Activated CD4-positive, alpha-beta memory T cell treated with anti-CD3 and anti-CD28 coated beads for 36 hours (primary cell): ENCODE measurements around the gene MVD. TPM values are rescaled to one million over a fixed set of nuclear protein-coding genes. Genes with fewer than 3 reads are reported as not detected.
A peak's percentile ranks its signal among the peaks of the same experiment; 100 is the strongest.

Source experiments
- CTCF ChIA-PET: fragments of 350-600 bp; sonication (Branson Sonifier 250); formaldehyde crosslinking; loops from one replicate; lab custom pipeline; 2021; ENCODE audit warnings: antibody characterized with exemption, inconsistent platforms; lab: Charles Lee
- POLR2A ChIA-PET: fragments of 350-600 bp; sonication (Branson Sonifier 250); formaldehyde crosslinking; loops from one replicate; lab custom pipeline; 2021; ENCODE audit warnings: antibody characterized with exemption; lab: Charles Lee
- DNase-seq: peaks from one replicate; pipeline ENCODE4 v3.0.0-alpha.2; 2020
- H3K27ac Mint-ChIP-seq: one replicate; pipeline ENCODE4 v1.8.0; 2021; ENCODE audit warnings: mixed read lengths
- H3K27me3 Mint-ChIP-seq: one replicate; pipeline ENCODE4 v1.8.0; 2021; ENCODE audit warnings: mixed read lengths
- H3K36me3 Mint-ChIP-seq: one replicate; pipeline ENCODE4 v1.8.0; 2021; ENCODE audit warnings: mixed read lengths
- H3K4me1 Mint-ChIP-seq: one replicate; pipeline ENCODE4 v1.8.0; 2021; ENCODE audit warnings: low read depth, mixed read lengths
- H3K4me3 Mint-ChIP-seq: one replicate; pipeline ENCODE4 v1.8.0; 2021; ENCODE audit warnings: mild to moderate bottlenecking, mixed read lengths
- H3K9me3 Mint-ChIP-seq: one replicate; pipeline ENCODE4 v1.8.0; 2021; ENCODE audit warnings: mixed read lengths
- intact Hi-C: fragments of 100-400 bp; cut with micrococcal nuclease; formaldehyde crosslinking; loops from one replicate; pipeline ENCODE4 v1.15.1; 2023
- total RNA-seq, 2 experiments: library from RNA; stranded (reverse); gene quantifications; one replicate each; pipeline ENCODE4 v1.2.3, GENCODE V29; 2021

MVD gene
- total RNA-seq, 2 experiments from 2014 or later, result 111 to 113 TPM

DNA sequence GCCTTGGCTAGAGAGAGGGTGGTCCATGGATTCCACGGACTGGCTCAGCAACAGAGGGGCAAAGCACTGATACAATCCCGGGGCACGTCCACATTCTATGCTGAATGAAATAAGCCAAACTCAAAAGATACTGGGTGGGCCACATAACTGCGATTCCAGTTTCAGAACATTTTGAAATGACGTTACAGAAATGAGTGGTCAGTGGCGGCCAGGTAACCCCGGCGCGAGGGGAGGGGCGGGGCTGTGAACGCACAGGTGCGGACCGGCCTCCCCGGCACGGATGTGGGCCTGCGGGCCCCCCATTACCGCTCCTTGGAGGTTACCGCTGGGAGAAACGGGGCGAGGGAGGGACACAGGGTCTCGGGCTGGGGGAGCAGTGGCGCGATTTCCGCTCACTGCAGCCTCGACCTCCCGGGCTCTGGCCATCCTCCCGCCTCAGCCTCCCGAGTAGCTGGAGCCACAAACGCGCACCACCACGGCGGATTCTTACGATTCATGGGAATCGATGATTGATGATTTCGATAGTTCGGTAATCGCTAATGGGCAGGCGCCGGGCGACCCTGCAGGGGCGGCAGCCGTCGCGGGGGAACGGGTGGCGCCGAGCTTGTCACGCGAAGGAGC, 559 bp downstream of the MVD start:
- H3K36me3 Mint-ChIP-seq, result peaks cover 2% of the 10 kb centered on the region
- H3K4me1 Mint-ChIP-seq, result peaks cover 17% of the 10 kb centered on the region
- H3K4me3 Mint-ChIP-seq, result peak overlapping the region; percentile 91
- CTCF ChIA-PET, result no interaction called here
- intact Hi-C loops, result no loop called here
- DNase-seq, result peak; percentile 45
- peak overlapping the region; percentile 83 for H3K27ac Mint-ChIP-seq
- POLR2A ChIA-PET, result interaction anchor here (1.0 to 3.2 kb wide), 3 partner anchors 25 to 92 kb away, joined by 4 to 9 read pairs (median 5); partner anchors contain the start of gene ZC3H18
- H3K27me3 Mint-ChIP-seq, result no peaks in the 10 kb centered on the region
- H3K9me3 Mint-ChIP-seq, result no peaks in the 10 kb centered on the region

DNA sequence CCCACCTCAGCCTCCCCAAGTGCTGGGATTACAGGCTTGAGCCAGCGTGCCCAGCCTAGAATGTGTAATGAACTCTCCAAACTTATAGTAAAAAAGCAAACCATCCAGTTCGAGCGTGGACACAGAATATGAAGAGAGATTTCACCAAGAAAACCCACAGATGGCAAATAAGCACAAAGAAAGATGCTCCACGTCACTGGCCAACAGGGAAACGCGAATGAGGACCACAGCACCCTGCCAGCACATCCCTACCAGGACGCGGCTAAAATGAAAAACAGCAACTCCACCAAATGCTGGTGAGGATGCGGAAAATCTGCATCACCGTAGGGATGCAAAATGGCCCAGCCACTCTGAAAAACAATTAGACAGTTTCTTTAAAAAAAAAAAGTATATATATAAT, 1.4 kb downstream of the MVD start:
- no peak overlapping the region for H3K27ac Mint-ChIP-seq
- peak overlapping the region; percentile 25 for H3K4me3 Mint-ChIP-seq
- peaks cover 4% of the 10 kb centered on the region for H3K36me3 Mint-ChIP-seq
- ChIA-PET POLR2A (interaction anchor here (3.2 kb wide), 1 partner anchor 40 kb away, joined by 9 read pairs; no protein-coding TSS in a partner anchor), CTCF (no interaction called here)
- intact Hi-C loops, result no loop called here
- no peaks in the 10 kb centered on the region for H3K27me3 Mint-ChIP-seq
- no peak for DNase-seq
- no peaks in the 10 kb centered on the region for H3K9me3 Mint-ChIP-seq
- peaks cover 17% of the 10 kb centered on the region for H3K4me1 Mint-ChIP-seq

DNA sequence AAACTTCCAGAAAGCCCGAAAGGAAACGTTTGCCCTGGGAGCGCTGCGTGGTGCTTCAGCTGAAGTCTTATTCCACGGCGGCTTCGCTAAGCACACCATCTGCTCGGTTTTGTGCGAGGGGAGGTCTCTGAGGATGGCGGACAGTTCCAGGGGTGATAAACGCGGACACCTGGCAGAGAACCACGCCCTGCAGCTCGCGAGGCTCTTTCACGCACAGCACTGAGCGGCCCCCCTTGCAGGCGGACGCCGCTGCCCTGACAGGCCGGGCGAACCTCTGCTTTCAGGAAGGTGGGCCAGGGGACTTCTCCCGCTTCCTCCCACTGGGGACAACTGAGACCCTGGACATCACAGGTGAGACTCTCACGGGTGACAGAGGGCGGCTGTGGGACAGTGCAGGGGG, 3.7 kb downstream of the MVD start:
- no peak for DNase-seq
- POLR2A ChIA-PET, result no interaction called here
- peaks cover 11% of the 10 kb centered on the region for H3K36me3 Mint-ChIP-seq
- H3K4me1 Mint-ChIP-seq, result peaks cover 14% of the 10 kb centered on the region
- no peaks in the 10 kb centered on the region for H3K27me3 Mint-ChIP-seq
- intact Hi-C loops, result no loop called here
- H3K4me3 Mint-ChIP-seq, result no peak overlapping the region
- H3K9me3 Mint-ChIP-seq, result no peaks in the 10 kb centered on the region
- H3K27ac Mint-ChIP-seq, result no peak overlapping the region
- CTCF ChIA-PET, result no interaction called here

DNA sequence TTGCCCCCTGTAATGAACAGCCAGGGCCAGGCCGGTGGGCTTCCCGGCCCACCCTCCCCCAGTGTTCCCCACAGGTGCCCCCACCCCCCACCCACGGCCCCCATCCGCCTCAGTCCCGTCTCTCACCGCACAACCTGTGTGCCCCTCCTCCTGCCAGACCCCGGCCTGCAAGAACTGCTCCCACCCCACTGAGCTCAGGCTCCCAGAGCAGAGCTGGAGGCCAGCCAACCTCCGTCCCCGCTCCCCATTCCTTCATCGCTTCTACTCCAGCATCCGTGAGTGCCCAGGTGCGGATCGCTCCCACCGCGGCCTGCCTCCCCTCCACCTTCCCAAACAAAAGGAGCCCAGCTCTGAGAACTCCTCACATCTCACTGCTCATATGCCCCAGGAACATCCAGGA, 4.2 kb downstream of the MVD start:
- no peaks in the 10 kb centered on the region for H3K27me3 Mint-ChIP-seq
- DNase-seq, result no peak
- H3K27ac Mint-ChIP-seq, result no peak overlapping the region
- ChIA-PET CTCF (interaction anchor here (1.3 kb wide), 1 partner anchor 79 kb away, joined by 3 read pairs; no protein-coding TSS in a partner anchor), POLR2A (no interaction called here)
- H3K4me3 Mint-ChIP-seq, result no peak overlapping the region
- H3K9me3 Mint-ChIP-seq, result no peaks in the 10 kb centered on the region
- intact Hi-C loops, result no loop called here
- peaks cover 11% of the 10 kb centered on the region for H3K36me3 Mint-ChIP-seq
- peaks cover 11% of the 10 kb centered on the region for H3K4me1 Mint-ChIP-seq

DNA sequence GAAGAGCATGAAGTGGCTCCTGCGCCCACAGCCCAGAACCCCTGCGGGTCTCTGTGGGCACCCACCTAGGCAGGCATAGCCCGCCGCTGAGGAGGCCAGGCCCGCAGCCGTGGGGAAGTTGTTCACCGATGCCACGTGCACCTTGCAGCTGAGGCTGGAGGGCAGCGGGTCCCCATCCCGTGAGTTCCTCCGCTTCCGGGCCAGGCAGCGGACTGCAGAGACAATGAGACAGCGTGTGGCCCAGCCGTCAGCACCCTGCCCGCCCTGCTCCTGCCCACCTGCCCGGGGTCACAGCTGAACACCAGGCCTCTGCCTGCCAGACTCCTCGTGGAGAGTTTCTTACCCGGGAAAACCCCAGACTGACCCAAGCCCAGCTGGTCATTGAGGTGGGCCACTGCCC, 5.5 kb downstream of the MVD start:
- intact Hi-C loops, result no loop called here
- CTCF ChIA-PET, result interaction anchor here (1.3 to 2.2 kb wide), 2 partner anchors 28 to 80 kb away, joined by 3 to 4 read pairs; no protein-coding TSS in a partner anchor
- DNase-seq, result no peak

DNA sequence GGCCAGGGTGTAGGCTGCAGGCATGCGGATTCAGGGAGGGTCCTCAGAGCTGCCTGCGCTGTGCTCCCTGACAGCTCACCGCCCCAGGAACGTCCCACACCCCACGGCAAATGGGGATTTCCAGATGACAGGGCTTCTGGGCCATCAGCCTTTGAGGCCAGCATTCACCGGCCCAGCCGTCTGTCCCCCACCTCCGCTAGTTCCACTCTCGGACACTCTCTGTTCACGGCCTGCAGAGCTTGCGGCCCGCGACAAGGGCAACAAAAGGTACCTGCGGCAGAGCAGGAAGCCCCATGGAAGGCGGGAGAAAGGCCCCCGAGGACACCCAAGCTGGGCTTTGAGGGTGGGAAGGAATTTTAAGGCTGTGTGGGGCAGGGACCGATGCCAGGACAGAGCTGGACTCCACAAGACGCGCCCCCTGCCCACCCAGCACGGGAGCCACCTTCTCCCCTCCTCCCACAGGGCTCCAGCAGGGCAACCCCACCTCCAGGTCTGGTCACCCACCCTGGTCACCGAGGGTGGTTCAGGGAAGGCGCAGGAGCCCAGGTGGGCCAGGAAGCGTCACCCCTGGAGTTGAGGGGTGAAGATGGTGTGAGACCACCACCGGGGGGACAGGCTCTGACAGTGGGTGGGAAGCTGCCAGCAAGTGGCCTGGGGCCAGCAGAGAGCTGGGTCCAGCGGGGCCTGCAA, 6.5 kb downstream of the MVD start:
- no peak for DNase-seq
- Mint-ChIP-seq H3K36me3 (peaks cover 11% of the 10 kb centered on the region), H3K4me3 (no peak overlapping the region), H3K9me3 (no peaks in the 10 kb centered on the region), H3K4me1 (peaks cover 11% of the 10 kb centered on the region), H3K27ac (no peak overlapping the region), H3K27me3 (no peaks in the 10 kb centered on the region)
- CTCF ChIA-PET, result interaction anchor here (2.2 kb wide), 1 partner anchor 29 kb away, joined by 4 read pairs; no protein-coding TSS in a partner anchor
- intact Hi-C loops, result no loop called here
- POLR2A ChIA-PET, result no interaction called here

More for the DNA sequence above, 5.5 kb downstream of the MVD start:
- POLR2A ChIA-PET, result no interaction called here
- Mint-ChIP-seq H3K36me3 (peaks cover 11% of the 10 kb centered on the region), H3K9me3 (no peaks in the 10 kb centered on the region), H3K27me3 (no peaks in the 10 kb centered on the region), H3K4me1 (peaks cover 11% of the 10 kb centered on the region), H3K27ac (no peak overlapping the region), H3K4me3 (no peak overlapping the region)

DNA sequence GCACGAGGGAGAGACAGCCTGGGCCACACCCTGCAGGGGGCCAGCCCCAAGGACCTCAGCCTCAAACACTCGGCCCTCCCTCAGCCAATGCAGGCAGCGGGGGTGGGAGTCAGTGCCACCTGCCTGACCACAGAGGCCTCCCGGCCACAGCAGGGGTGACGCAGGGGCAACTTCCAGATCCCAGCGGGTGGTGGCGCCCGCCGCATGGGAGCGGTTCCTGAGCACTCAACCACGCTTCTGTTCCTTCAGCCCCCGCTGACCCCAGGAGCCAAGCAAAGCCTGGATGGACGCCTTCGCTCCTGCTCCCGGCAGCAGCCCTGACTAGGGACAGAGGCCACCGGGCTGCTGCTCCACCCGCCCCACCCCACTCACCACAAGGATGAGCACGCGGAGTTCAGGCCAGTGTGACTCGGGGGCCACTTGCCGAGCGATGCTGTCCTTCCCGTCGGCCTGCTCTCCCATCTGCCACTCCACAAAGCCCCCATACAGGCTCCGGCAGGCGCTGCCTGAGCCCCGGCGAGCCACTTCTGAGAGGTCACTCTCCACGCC, 7.1 kb downstream of the MVD start:
- CTCF ChIA-PET, result interaction anchor here (2.2 kb wide), 1 partner anchor 30 kb away, joined by 4 read pairs; no protein-coding TSS in a partner anchor
- POLR2A ChIA-PET, result no interaction called here
- Mint-ChIP-seq H3K4me3 (no peak overlapping the region), H3K27ac (no peak overlapping the region), H3K27me3 (no peaks in the 10 kb centered on the region), H3K36me3 (peaks cover 12% of the 10 kb centered on the region), H3K9me3 (no peaks in the 10 kb centered on the region), H3K4me1 (peaks cover 7% of the 10 kb centered on the region)
- intact Hi-C loops, result no loop called here
- no peak for DNase-seq

DNA sequence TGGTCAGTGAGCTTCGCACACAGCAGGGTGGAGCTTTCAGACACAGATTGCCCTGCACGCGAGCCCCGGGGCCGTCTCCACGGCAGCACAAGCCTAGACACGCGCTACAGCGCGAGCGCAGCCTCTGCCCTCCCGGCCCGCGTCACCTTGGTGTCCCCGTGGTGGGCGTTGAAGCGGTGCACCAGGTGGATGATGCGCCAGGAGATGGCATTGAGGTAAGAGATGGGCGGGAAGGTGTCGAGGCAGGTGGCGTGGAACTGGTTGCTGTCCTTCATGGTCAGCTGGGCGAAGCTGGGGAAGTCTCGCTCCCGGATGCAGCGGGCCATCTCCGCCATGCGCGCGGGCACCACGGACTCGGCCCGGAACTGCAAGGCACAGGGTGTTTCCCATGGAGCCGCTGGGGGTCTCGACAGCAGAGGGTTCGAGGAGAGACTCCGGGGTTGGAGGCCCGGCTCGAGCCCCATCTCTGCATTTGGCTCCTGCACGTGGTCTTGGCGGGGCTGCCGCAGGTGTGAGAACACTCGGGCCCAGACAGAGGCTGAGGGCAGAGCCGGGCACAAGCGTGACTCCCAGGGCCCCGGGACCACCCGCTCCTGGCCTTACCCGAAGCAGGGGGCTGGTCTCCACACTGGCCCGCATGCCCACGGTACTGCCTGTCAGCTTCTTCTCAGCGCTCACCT, 7.7 kb downstream of the MVD start:
- no peak overlapping the region for H3K27ac Mint-ChIP-seq
- intact Hi-C loops, result no loop called here
- DNase-seq, result no peak
- CTCF ChIA-PET, result no interaction called here
- H3K4me3 Mint-ChIP-seq, result no peak overlapping the region
- H3K27me3 Mint-ChIP-seq, result no peaks in the 10 kb centered on the region
- peaks cover 7% of the 10 kb centered on the region for H3K4me1 Mint-ChIP-seq
- H3K36me3 Mint-ChIP-seq, result peaks cover 13% of the 10 kb centered on the region
- no peaks in the 10 kb centered on the region for H3K9me3 Mint-ChIP-seq
- POLR2A ChIA-PET, result no interaction called here

DNA sequence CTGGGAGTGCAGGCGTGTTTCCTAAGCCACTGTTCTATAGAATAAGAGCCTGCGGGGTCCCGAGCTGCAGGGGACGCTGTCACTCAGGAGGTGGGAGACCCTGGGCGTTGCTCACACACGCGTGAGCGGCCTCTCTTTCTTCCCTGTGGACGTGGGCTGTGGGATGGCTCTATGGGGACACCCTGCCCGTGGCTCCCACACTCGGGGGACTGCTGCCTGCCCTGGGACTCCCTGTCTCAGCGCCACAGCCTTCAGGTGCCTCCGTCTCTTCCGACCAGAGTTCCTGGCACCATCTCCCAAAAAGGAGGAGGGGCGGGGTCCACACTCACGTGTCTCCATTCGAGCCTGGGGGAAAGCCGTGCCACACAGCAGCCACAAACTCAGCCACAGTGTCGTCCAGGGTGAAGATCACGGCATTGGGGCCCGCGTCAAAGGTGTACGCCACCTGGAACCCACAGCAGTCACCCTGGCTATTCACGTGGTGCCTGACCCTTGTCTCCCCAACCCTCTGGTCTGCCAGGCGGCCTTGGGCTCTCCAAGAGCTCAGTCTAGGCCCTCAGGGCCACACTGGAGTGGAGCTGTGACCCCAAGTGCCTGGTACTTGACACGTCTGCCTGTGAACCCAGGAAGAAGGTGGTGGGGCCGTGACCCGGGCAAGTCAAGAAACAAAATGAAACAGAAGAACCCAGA, 8.4 kb downstream of the MVD start:
- H3K27ac Mint-ChIP-seq, result no peak overlapping the region
- CTCF ChIA-PET, result no interaction called here
- no peaks in the 10 kb centered on the region for H3K9me3 Mint-ChIP-seq

DNA sequence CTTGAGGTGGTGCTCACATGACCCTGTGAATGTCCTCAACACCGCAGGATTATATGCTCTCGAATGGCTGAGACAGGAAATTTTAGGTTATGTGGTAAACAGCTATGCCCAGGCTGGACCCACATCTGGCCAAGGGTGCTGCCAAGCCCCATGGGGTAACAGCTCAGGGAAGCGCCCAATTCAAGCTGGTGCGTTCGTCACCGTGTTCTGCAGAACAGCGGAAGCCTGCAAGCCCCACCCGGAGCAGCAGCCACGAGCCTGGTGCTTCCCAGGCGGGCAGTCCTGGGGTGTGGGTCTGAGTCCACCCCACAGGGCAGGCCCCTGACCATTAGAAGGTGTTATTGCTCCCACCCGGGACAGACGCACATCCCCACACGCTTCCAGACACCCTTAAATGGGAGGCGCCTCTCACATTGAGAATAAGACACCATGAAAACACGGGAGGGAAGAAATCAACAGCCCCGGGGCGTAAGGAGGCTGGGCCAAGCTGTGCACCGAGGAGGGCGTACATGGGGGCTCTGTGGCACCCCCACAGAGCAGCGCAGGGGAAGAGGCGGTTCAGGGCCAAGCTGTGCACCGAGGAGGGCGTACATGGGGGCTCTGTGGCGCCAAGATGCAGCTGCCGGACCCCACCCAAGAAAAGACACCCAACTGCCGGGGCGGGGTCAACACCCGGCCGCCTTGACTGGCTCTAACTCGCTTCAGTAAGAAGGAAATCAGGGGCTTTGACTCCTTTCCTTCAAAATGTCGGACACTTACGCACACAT, 9.1 kb downstream of the MVD start:
- Mint-ChIP-seq H3K36me3 (peaks cover 19% of the 10 kb centered on the region), H3K4me1 (peaks cover 14% of the 10 kb centered on the region), H3K27me3 (no peaks in the 10 kb centered on the region), H3K4me3 (no peak overlapping the region), H3K27ac (no peak overlapping the region), H3K9me3 (no peaks in the 10 kb centered on the region)
- ChIA-PET POLR2A (no interaction called here), CTCF (no interaction called here)
- DNase-seq, result no peak
- intact Hi-C loops, result loop anchor here (5.0 kb wide), 1 partner anchor 839 kb away; the partner anchor contains the start of gene ANKRD11

More for the DNA sequence above, 8.4 kb downstream of the MVD start:
- H3K36me3 Mint-ChIP-seq, result peaks cover 14% of the 10 kb centered on the region
- H3K4me3 Mint-ChIP-seq, result no peak overlapping the region
- intact Hi-C loops, result loop anchor here (5.0 kb wide), 1 partner anchor 838 kb away; the partner anchor contains the start of gene ANKRD11
- H3K27me3 Mint-ChIP-seq, result no peaks in the 10 kb centered on the region
- no peak for DNase-seq
- POLR2A ChIA-PET, result no interaction called here
- peaks cover 8% of the 10 kb centered on the region for H3K4me1 Mint-ChIP-seq

DNA sequence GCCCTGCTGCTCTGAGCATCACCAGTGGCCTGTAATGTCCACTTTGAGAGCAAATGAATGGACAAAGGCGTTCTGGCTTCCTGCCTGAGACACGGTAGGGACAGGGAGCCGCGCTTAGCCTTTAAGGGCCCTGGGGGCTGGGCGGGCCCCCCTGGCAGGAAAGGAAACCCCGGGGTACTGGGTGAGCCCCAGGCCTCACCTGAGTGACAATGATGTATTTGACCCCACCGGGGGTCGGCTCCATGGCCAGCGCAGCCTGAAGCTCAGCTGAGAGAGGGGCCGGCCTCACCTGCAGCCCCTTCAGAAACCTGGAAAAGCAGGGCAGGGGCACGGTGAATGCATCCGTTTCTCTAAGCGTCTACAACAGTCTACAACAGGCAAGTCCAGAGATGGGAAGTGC, 9.8 kb downstream of the MVD start:
- Mint-ChIP-seq H3K27me3 (no peaks in the 10 kb centered on the region), H3K9me3 (no peaks in the 10 kb centered on the region), H3K4me3 (no peak overlapping the region), H3K36me3 (peaks cover 19% of the 10 kb centered on the region), H3K27ac (no peak overlapping the region), H3K4me1 (peaks cover 14% of the 10 kb centered on the region)
- ChIA-PET POLR2A (no interaction called here), CTCF (no interaction called here)
- no peak for DNase-seq
- intact Hi-C loops, result loop anchor here (5.0 kb wide), 1 partner anchor 839 kb away; the partner anchor contains the start of gene ANKRD11
